ENCODE results near the gene ADISSP. TPM values are rescaled to one million over a fixed set of nuclear protein-coding genes. Genes with fewer than 3 reads are reported as not detected.
A peak's percentile ranks its signal among the peaks of the same experiment; 100 is the strongest.

ADISSP gene
- total and polyA plus RNA-seq, 2 of the 13 experiments (the other 11 are each of a cell fraction or from before 2014, with no cell fraction given) = 38.3 to 90.6 TPM

DNA sequence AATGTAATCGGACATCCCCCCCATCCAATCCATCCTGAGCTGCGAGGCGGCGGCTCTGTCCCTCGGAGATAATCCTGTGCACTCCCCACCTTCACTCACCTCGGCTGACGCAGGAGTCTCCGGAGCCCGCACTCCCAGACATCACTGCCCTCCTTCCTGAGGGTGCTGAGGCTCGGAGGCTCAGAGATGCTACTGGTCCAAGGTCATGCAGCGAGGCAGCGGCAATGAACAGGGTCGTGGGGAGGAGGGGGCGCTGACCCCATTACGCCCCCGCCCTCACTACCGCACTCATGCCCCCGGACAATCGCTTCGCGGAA is 485 bp downstream of the ADISSP start (continued):
- TF ChIP-seq, protein P1, sequence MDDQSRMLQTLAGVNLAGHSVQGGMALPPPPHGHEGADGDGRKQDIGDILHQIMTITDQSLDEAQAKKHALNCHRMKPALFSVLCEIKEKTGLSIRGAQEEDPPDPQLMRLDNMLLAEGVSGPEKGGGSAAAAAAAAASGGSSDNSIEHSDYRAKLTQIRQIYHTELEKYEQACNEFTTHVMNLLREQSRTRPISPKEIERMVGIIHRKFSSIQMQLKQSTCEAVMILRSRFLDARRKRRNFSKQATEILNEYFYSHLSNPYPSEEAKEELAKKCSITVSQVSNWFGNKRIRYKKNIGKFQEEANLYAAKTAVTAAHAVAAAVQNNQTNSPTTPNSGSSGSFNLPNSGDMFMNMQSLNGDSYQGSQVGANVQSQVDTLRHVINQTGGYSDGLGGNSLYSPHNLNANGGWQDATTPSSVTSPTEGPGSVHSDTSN (CRISPR knock-in tag; IDR thresholded peaks at IDR 0.05; ENCODE audit: borderline replicate concordance) = no peak
- TF ChIP-seq ZNF354B (CRISPR knock-in tag; IDR thresholded peaks at IDR 0.05) = peak; percentile 80; the same call in 1 of the 2 replicates
- no peak for TF ChIP-seq SALL2 (CRISPR knock-in tag; IDR thresholded peaks at IDR 0.05)
- TF ChIP-seq ZNF83 (CRISPR knock-in tag; IDR thresholded peaks at IDR 0.05; ENCODE audit: borderline replicate concordance) = peak; percentile 89
- peak; percentile 16; the same call in 1 of the 2 replicates for TF ChIP-seq NFKBIZ (CRISPR knock-in tag; IDR thresholded peaks at IDR 0.05)
- TF ChIP-seq ZC3H4 (CRISPR knock-in tag; IDR thresholded peaks at IDR 0.05; ENCODE audit: borderline replicate concordance) = no peak
- TF ChIP-seq ZNF33B (CRISPR knock-in tag; IDR thresholded peaks at IDR 0.05) = no peak
- TF ChIP-seq, protein P2, sequence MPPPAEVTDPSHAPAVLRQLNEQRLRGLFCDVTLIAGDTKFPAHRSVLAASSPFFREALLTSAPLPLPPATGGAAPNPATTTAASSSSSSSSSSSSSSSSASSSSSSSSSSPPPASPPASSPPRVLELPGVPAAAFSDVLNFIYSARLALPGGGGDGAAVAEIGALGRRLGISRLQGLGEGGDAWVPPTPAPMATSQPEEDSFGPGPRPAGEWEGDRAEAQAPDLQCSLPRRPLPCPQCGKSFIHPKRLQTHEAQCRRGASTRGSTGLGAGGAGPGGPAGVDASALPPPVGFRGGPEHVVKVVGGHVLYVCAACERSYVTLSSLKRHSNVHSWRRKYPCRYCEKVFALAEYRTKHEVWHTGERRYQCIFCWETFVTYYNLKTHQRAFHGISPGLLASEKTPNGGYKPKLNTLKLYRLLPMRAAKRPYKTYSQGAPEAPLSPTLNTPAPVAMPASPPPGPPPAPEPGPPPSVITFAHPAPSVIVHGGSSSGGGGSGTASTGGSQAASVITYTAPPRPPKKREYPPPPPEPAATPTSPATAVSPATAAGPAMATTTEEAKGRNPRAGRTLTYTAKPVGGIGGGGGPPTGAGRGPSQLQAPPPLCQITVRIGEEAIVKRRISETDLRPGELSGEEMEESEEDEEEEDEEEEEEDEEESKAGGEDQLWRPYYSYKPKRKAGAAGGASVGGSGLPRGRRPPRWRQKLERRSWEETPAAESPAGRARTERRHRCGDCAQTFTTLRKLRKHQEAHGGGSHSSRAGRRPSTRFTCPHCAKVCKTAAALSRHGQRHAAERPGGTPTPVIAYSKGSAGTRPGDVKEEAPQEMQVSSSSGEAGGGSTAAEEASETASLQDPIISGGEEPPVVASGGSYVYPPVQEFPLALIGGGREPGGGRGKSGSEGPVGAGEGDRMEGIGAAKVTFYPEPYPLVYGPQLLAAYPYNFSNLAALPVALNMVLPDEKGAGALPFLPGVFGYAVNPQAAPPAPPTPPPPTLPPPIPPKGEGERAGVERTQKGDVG (CRISPR knock-in tag; IDR thresholded peaks at IDR 0.05; ENCODE audit: borderline replicate concordance) = 0 out of 2 replicates have a peak, but pooled peaks have one; percentile 17
- TF ChIP-seq KDM6A (CRISPR knock-in tag; IDR thresholded peaks at IDR 0.05; ENCODE audit: low read depth) = no peak
- peak; percentile 36 for TF ChIP-seq ZEB1 (IDR thresholded peaks at IDR 0.05; ENCODE audit: insufficient replicate concordance, low read depth)
- no peak for TF ChIP-seq SP2 (CRISPR knock-in tag; IDR thresholded peaks at IDR 0.05)
- TF ChIP-seq, protein P3, sequence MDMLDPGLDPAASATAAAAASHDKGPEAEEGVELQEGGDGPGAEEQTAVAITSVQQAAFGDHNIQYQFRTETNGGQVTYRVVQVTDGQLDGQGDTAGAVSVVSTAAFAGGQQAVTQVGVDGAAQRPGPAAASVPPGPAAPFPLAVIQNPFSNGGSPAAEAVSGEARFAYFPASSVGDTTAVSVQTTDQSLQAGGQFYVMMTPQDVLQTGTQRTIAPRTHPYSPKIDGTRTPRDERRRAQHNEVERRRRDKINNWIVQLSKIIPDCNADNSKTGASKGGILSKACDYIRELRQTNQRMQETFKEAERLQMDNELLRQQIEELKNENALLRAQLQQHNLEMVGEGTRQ (IDR thresholded peaks at IDR 0.05; ENCODE audit: low read depth, low read length) = no peak
- TF ChIP-seq, protein P3 (CRISPR knock-in tag; IDR thresholded peaks at IDR 0.05; ENCODE audit: borderline replicate concordance) = no peak
- TF ChIP-seq, protein P4, sequence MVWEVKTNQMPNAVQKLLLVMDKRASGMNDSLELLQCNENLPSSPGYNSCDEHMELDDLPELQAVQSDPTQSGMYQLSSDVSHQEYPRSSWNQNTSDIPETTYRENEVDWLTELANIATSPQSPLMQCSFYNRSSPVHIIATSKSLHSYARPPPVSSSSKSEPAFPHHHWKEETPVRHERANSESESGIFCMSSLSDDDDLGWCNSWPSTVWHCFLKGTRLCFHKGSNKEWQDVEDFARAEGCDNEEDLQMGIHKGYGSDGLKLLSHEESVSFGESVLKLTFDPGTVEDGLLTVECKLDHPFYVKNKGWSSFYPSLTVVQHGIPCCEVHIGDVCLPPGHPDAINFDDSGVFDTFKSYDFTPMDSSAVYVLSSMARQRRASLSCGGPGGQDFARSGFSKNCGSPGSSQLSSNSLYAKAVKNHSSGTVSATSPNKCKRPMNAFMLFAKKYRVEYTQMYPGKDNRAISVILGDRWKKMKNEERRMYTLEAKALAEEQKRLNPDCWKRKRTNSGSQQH (CRISPR knock-in tag; IDR thresholded peaks at IDR 0.05; ENCODE audit: low read depth) = no peak
- TF ChIP-seq ZNF124 (CRISPR knock-in tag; IDR thresholded peaks at IDR 0.05) = no peak; the same call in 1 of the 2 replicates
- TF ChIP-seq HOXA5 (CRISPR knock-in tag; IDR thresholded peaks at IDR 0.05) = no peak
- no peak for TF ChIP-seq SYNCRIP (IDR thresholded peaks at IDR 0.05; ENCODE audit: insufficient read depth, low read depth, low read length)
- no peak for TF ChIP-seq MAFF (IDR thresholded peaks at IDR 0.05; ENCODE audit: low read depth, low read length)
- TF ChIP-seq, protein P5, sequence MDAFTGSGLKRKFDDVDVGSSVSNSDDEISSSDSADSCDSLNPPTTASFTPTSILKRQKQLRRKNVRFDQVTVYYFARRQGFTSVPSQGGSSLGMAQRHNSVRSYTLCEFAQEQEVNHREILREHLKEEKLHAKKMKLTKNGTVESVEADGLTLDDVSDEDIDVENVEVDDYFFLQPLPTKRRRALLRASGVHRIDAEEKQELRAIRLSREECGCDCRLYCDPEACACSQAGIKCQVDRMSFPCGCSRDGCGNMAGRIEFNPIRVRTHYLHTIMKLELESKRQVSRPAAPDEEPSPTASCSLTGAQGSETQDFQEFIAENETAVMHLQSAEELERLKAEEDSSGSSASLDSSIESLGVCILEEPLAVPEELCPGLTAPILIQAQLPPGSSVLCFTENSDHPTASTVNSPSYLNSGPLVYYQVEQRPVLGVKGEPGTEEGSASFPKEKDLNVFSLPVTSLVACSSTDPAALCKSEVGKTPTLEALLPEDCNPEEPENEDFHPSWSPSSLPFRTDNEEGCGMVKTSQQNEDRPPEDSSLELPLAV (CRISPR knock-in tag; conservative IDR thresholded peaks at IDR 0.05; ENCODE audit: low read depth) = no peak
- TF ChIP-seq ZSCAN25 (CRISPR knock-in tag; IDR thresholded peaks at IDR 0.05) = no peak
- no peak for TF ChIP-seq ZNF615 (CRISPR knock-in tag; IDR thresholded peaks at IDR 0.05; ENCODE audit: borderline replicate concordance)
- TF ChIP-seq RBM22 (optimal IDR thresholded peaks at IDR 0.05; ENCODE audit: low read length) = no peak

Data from HepG2 (cell line).